WTC11 (cell line): ENCODE results near the gene RUVBL1. TPM values are rescaled to one million over a fixed set of nuclear protein-coding genes. Genes with fewer than 3 reads are reported as not detected.

ENCODE experiments used
- total RNA-seq: library from RNA; stranded (reverse); gene quantifications from 3 replicates; pipeline ENCODE4 v1.2.3, GENCODE V29; 2021

RUVBL1 gene
- total RNA-seq, 1 experiment from 2014 or later = 118 TPM

Other genes with a start within 250 kb of the RUVBL1 start
- 0.22 to 0.66 TPM (median 0.30 TPM) in 3 replicates for gene KBTBD12, start 208.6 kb downstream of the RUVBL1 start, total RNA-seq
- 119 to 152 TPM (median 120 TPM) in 3 replicates for gene SEC61A1, start 71.4 kb downstream of the RUVBL1 start, total RNA-seq
- gene EEFSEC, start 29.7 kb upstream of the RUVBL1 start, total RNA-seq = 13.7 to 16.9 TPM (median 16.1 TPM) in 3 replicates